ENCODE data around the gene HDAC9.

The HDAC9 gene

GRCh38 chr7:18526368-18526878 is 30.9 kb downstream of the HDAC9 start:
- no peak for DNase-seq

- no peak for DNase-seq
These were observed 33.7 kb downstream of the HDAC9 start for GRCh38 chr7:18529239-18529638.

- DNase-seq: no peak
These were observed 35.0 kb downstream of the HDAC9 start for GRCh38 chr7:18530224-18531179.

- DNase-seq: no peak
These were observed 36.0 kb downstream of the HDAC9 start for GRCh38 chr7:18531539-18531938.

- no peak for DNase-seq
These were observed 37.3 kb downstream of the HDAC9 start for GRCh38 chr7:18532813-18533212.

- DNase-seq: no peak
These were observed 38.9 kb downstream of the HDAC9 start for GRCh38 chr7:18534481-18534880.

GRCh38 chr7:18535810-18536415 is 40.4 kb downstream of the HDAC9 start:
- no peak for DNase-seq

- DNase-seq: no peak
These were observed 40.9 kb downstream of the HDAC9 start for GRCh38 chr7:18536486-18536885.

GRCh38 chr7:18538554-18539250 is 43.2 kb downstream of the HDAC9 start:
- no peak for DNase-seq

GRCh38 chr7:18540396-18540795 is 44.8 kb downstream of the HDAC9 start:
- DNase-seq: no peak

GRCh38 chr7:18541181-18541870 is 45.8 kb downstream of the HDAC9 start:
- no peak for DNase-seq

- no peak for DNase-seq
These were observed 46.3 kb downstream of the HDAC9 start for GRCh38 chr7:18541871-18542212.

- no peak for DNase-seq
These were observed 51.0 kb downstream of the HDAC9 start for GRCh38 chr7:18546576-18546975.

- no peak for DNase-seq
These were observed 52.1 kb downstream of the HDAC9 start for GRCh38 chr7:18547509-18548187.

- DNase-seq: no peak
These were observed 53.0 kb downstream of the HDAC9 start for GRCh38 chr7:18548534-18548933.

GRCh38 chr7:18550574-18550973 is 55.0 kb downstream of the HDAC9 start:
- no peak for DNase-seq

GRCh38 chr7:18552316-18552916 is 56.9 kb downstream of the HDAC9 start:
- DNase-seq: no peak

GRCh38 chr7:18552943-18553604 is 57.5 kb downstream of the HDAC9 start:
- DNase-seq: no peak

GRCh38 chr7:18553605-18554003 is 58.1 kb downstream of the HDAC9 start:
- DNase-seq: no peak

- no peak for DNase-seq
These were observed 59.6 kb downstream of the HDAC9 start for GRCh38 chr7:18555120-18555519.

- no peak for DNase-seq
These were observed 60.4 kb downstream of the HDAC9 start for GRCh38 chr7:18555968-18556367.

Measured in activated naive CD4-positive, alpha-beta T cell treated with anti-CD3 and anti-CD28 coated beads, Interleukin-2, amount 50 U/mL, for 16 hours (primary cell).